Neural cell (in vitro differentiated cells): ENCODE results near the gene EDA. TPM values are rescaled to one million over a fixed set of nuclear protein-coding genes. Genes with fewer than 3 reads are reported as not detected.

ENCODE experiments used
- H2AFZ ChIP-seq: fragments of 200-600, 300-800 bp; sonication (generic), shearing (Covaris generic); 2 replicates; pipeline ENCODE4 v1.6.0; 2014; ENCODE audit warnings: low read depth, mild to moderate bottlenecking, antibody characterized with exemption, low read length, moderate library complexity
- H3F3A ChIP-seq: fragments of 200-600 bp; shearing (Covaris generic); 2 replicates; pipeline ENCODE4 v1.6.1; 2016; ENCODE audit warnings: mild to moderate bottlenecking, moderate library complexity, mixed read lengths, antibody characterized with exemption, low read length; ENCODE audit not compliant: insufficient read depth, poor library complexity, severe bottlenecking
- H3K27ac ChIP-seq: fragments of 200-600, 300-800 bp; sonication (generic), shearing (Covaris generic); 2 replicates; pipeline ENCODE4 v1.5.1; 2014; ENCODE audit warnings: mild to moderate bottlenecking, low read length, moderate library complexity
- H3K27me3 ChIP-seq: fragments of 300-800, 200-600 bp; sonication (generic), shearing (Covaris generic); 2 replicates; pipeline ENCODE4 v1.6.0; 2014; ENCODE audit warnings: mild to moderate bottlenecking, low read depth, low read length, moderate library complexity; ENCODE audit not compliant: insufficient read depth
- H3K36me3 ChIP-seq: fragments of 300-800, 200-600 bp; sonication (generic), shearing (Covaris generic); 2 replicates; pipeline ENCODE4 v1.5.1; 2014; ENCODE audit warnings: mild to moderate bottlenecking, antibody characterized with exemption, low read length, moderate library complexity; ENCODE audit not compliant: insufficient read depth
- H3K4me2 ChIP-seq: fragments of 300-800, 200-600 bp; sonication (generic), shearing (Covaris generic); 2 replicates; pipeline ENCODE4 v1.6.0; 2014; ENCODE audit warnings: mild to moderate bottlenecking, low read length
- H3K4me3 ChIP-seq: fragments of 300-800, 200-600 bp; sonication (generic), shearing (Covaris generic); 2 replicates; pipeline ENCODE4 v1.5.1; 2014; ENCODE audit warnings: mild to moderate bottlenecking, low read length, moderate library complexity
- H3K79me2 ChIP-seq: fragments of 200-600 bp; shearing (Covaris generic); replicated peaks from 2 replicates; pipeline ENCODE4 v1.6.0; 2014; ENCODE audit warnings: mild to moderate bottlenecking, low read length, moderate library complexity; ENCODE audit not compliant: insufficient read depth
- H3K9ac ChIP-seq: fragments of 300-800, 200-600 bp; sonication (generic), shearing (Covaris generic); 2 replicates; pipeline ENCODE4 v1.6.1; 2016; ENCODE audit warnings: mild to moderate bottlenecking, low read length, mixed read lengths
- H3K9me2 ChIP-seq: fragments of 200-600 bp; shearing (Covaris generic); 2 replicates; pipeline ENCODE4 v1.6.1; 2016; ENCODE audit warnings: mild to moderate bottlenecking, low read length, mixed read lengths; ENCODE audit not compliant: insufficient read depth
- H3K9me3 ChIP-seq: fragments of 200-600, 300-800 bp; sonication (generic), shearing (Covaris generic); 2 replicates; pipeline ENCODE4 v1.6.1; 2016; ENCODE audit warnings: mild to moderate bottlenecking, mixed run types, low read length, moderate library complexity, mixed read lengths
- H4K20me1 ChIP-seq: fragments of 200-600 bp; shearing (Covaris generic); 2 replicates; pipeline ENCODE4 v1.6.1; 2016; ENCODE audit warnings: mild to moderate bottlenecking, mixed run types; ENCODE audit not compliant: insufficient read depth
- EP300 ChIP-seq: fragments of 450-650 bp; conservative IDR thresholded peaks from 2 replicates; pipeline ENCODE4 v1.6.1; 2014; ENCODE audit warnings: antibody characterized with exemption, mild to moderate bottlenecking, moderate library complexity; ENCODE audit not compliant: poor library complexity, severe bottlenecking
- EZH2 ChIP-seq: fragments of 200-600, 300-800 bp; shearing (Covaris generic), sonication (generic); IDR thresholded peaks from 2 replicates; pipeline ENCODE4 v1.6.1; 2014; ENCODE audit warnings: antibody characterized with exemption, low read length, borderline replicate concordance, mild to moderate bottlenecking; ENCODE audit not compliant: insufficient read depth, poor library complexity, severe bottlenecking
- MXI1 ChIP-seq: fragments of 450-650 bp; conservative IDR thresholded peaks from 2 replicates; pipeline ENCODE4 v1.6.1; 2014; ENCODE audit warnings: antibody characterized with exemption, mild to moderate bottlenecking; ENCODE audit not compliant: poor library complexity, severe bottlenecking
- POLR2AphosphoS5 ChIP-seq: IDR thresholded peaks from 2 replicates; pipeline ENCODE4 v1.6.1; 2012
- RAD21 ChIP-seq: fragments of 450-650 bp; conservative IDR thresholded peaks from 2 replicates; pipeline ENCODE4 v1.6.1; 2014; ENCODE audit warnings: antibody characterized with exemption, mild to moderate bottlenecking, moderate library complexity
- SMC3 ChIP-seq: fragments of 450-650 bp; conservative IDR thresholded peaks from 2 replicates; pipeline ENCODE4 v1.6.1; 2014; ENCODE audit warnings: antibody characterized with exemption, mild to moderate bottlenecking, moderate library complexity; ENCODE audit not compliant: poor library complexity
- TAF1 ChIP-seq: IDR thresholded peaks from 2 replicates; pipeline ENCODE4 v1.6.1; 2012; ENCODE audit warnings: low read depth
- polyA plus RNA-seq: library from polyadenylated mRNA; depleted of rRNA; stranded (reverse); fragments of >200 nt; gene quantifications from 2 replicates; pipeline ENCODE4 v1.2.3, GENCODE V29; 2014
- TF ChIP-seq, protein P1 (sequence below): fragments of 450-650 bp; IDR thresholded peaks from 2 replicates; pipeline ENCODE4 v1.5.1; 2014; ENCODE audit warnings: antibody characterized with exemption, mild to moderate bottlenecking, moderate library complexity; ENCODE audit not compliant: poor library complexity, severe bottlenecking
- TF ChIP-seq, protein P2 (sequence below): IDR thresholded peaks from 2 replicates; pipeline ENCODE4 v1.6.1; 2012; ENCODE audit warnings: borderline replicate concordance

The EDA gene
- polyA plus RNA-seq, 1 donor from 2014 or later: 1.1 TPM

DNA sequence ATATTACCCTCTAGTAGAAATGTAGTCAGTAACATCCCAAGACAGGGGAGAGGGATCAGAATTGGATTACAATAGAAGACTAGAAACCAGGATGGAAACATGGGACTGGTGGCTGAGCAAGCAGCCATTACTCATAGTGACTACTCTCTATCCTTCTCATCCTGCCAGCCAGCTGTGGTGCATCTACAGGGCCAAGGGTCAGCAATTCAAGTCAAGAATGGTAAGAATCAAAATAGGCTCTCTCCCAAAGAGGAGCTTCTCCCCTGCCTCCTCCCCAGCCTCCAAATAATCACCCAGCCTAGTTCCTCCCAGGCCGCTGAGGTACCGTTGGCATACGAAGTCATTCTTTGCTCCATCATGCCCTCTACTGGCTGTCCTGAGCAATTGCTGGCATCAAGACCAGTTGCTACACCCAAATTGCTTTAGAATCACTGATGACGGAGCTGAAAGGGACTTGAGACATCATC lies 414.4 kb downstream of the EDA start:
- no peak overlapping the region for H3K27ac ChIP-seq
- H3K9me2 ChIP-seq: no peaks in the 10 kb centered on the region
- no peak overlapping the region for H3K9ac ChIP-seq
- H2AFZ ChIP-seq: no peak overlapping the region
- no peaks in the 10 kb centered on the region for H3K9me3 ChIP-seq
- H3K36me3 ChIP-seq: no peaks in the 10 kb centered on the region
- TF ChIP-seq, protein P1, sequence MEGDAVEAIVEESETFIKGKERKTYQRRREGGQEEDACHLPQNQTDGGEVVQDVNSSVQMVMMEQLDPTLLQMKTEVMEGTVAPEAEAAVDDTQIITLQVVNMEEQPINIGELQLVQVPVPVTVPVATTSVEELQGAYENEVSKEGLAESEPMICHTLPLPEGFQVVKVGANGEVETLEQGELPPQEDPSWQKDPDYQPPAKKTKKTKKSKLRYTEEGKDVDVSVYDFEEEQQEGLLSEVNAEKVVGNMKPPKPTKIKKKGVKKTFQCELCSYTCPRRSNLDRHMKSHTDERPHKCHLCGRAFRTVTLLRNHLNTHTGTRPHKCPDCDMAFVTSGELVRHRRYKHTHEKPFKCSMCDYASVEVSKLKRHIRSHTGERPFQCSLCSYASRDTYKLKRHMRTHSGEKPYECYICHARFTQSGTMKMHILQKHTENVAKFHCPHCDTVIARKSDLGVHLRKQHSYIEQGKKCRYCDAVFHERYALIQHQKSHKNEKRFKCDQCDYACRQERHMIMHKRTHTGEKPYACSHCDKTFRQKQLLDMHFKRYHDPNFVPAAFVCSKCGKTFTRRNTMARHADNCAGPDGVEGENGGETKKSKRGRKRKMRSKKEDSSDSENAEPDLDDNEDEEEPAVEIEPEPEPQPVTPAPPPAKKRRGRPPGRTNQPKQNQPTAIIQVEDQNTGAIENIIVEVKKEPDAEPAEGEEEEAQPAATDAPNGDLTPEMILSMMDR: peak; percentile 72
- TF ChIP-seq RAD21: peak; percentile 71
- TF ChIP-seq MXI1: no peak
- peak; percentile 71 for TF ChIP-seq SMC3
- no peaks in the 10 kb centered on the region for H3K79me2 ChIP-seq
- H4K20me1 ChIP-seq: no peaks in the 10 kb centered on the region
- H3F3A ChIP-seq: no peaks in the 10 kb centered on the region
- H3K27me3 ChIP-seq: no peaks in the 10 kb centered on the region
- H3K4me3 ChIP-seq: no peak overlapping the region
- H3K4me2 ChIP-seq: no peak overlapping the region

DNA sequence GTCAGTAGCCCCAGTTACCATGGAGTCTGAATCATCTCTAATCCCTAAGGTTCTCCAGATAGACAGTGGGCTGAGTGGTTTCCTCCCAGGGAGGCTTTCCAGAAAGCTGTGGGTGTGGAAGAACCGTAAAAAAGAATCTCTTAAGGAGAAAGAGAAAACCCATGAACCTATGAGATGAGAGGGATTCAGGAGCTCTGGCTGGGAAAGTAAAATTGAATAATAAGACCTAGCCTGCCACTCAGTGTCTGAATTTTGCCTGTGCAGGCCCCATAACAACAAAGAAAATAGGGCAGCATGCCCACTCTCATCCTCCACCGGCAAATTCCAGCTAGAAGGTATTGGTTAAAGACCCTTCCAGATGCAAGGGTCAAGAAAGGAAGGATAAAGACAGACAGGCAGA lies 416.9 kb downstream of the EDA start:
- Histone ChIP-seq H3K79me2 (no peaks in the 10 kb centered on the region), H3K9ac (no peak overlapping the region), H2AFZ (no peak overlapping the region), H3K27me3 (no peaks in the 10 kb centered on the region), H3K9me3 (no peaks in the 10 kb centered on the region), H3F3A (no peaks in the 10 kb centered on the region), H3K4me3 (no peak overlapping the region), H4K20me1 (no peaks in the 10 kb centered on the region), H3K27ac (no peak overlapping the region), H3K4me2 (no peak overlapping the region), H3K36me3 (no peaks in the 10 kb centered on the region), H3K9me2 (no peaks in the 10 kb centered on the region)
- TF ChIP-seq, protein P1: peak; percentile 34
- TF ChIP-seq SMC3 (peak; percentile 25), EZH2 (no peak), POLR2AphosphoS5 (no peak)

DNA sequence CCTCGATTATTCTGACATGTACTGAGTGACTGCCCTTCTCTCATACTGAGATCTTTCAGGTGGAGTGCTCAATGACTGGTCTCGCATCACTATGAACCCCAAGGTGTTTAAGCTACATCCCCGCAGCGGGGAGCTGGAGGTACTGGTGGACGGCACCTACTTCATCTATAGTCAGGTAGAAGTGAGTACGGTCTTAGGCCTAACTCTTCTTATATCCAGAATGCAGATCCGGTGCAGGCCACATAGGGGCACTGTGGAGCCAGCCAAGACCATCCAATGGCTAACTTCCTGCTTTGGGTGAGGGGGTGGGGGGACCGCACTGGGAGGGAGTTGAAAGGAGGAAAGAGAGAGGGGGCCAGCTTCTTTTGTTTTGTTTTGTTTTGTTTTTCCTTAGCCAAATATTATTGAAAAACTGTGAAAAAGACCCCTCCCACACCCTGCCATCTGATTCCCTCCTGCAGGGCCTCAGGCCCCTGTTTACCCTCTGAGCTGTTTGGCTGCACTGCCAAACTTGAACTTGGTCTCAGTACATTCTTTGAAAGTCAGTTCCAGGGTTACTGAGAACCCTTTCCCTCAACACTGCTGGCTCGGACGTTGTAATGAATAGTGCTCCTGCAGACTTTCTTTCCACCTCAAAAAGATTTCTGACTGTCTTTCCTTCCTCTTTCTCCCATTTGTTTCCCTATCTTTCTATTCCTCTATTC lies 417.6 kb downstream of the EDA start:
- H3K27me3 ChIP-seq: no peaks in the 10 kb centered on the region
- H3K9me2 ChIP-seq: no peaks in the 10 kb centered on the region
- no peaks in the 10 kb centered on the region for H3F3A ChIP-seq
- H3K36me3 ChIP-seq: no peaks in the 10 kb centered on the region
- H2AFZ ChIP-seq: no peak overlapping the region
- TF ChIP-seq EZH2 (no peak), EP300 (no peak), SMC3 (no peak), RAD21 (no peak), MXI1 (no peak), POLR2AphosphoS5 (no peak), TAF1 (no peak)
- TF ChIP-seq, protein P1: no peak
- TF ChIP-seq, protein P2, sequence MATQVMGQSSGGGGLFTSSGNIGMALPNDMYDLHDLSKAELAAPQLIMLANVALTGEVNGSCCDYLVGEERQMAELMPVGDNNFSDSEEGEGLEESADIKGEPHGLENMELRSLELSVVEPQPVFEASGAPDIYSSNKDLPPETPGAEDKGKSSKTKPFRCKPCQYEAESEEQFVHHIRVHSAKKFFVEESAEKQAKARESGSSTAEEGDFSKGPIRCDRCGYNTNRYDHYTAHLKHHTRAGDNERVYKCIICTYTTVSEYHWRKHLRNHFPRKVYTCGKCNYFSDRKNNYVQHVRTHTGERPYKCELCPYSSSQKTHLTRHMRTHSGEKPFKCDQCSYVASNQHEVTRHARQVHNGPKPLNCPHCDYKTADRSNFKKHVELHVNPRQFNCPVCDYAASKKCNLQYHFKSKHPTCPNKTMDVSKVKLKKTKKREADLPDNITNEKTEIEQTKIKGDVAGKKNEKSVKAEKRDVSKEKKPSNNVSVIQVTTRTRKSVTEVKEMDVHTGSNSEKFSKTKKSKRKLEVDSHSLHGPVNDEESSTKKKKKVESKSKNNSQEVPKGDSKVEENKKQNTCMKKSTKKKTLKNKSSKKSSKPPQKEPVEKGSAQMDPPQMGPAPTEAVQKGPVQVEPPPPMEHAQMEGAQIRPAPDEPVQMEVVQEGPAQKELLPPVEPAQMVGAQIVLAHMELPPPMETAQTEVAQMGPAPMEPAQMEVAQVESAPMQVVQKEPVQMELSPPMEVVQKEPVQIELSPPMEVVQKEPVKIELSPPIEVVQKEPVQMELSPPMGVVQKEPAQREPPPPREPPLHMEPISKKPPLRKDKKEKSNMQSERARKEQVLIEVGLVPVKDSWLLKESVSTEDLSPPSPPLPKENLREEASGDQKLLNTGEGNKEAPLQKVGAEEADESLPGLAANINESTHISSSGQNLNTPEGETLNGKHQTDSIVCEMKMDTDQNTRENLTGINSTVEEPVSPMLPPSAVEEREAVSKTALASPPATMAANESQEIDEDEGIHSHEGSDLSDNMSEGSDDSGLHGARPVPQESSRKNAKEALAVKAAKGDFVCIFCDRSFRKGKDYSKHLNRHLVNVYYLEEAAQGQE: no peak
- H3K4me3 ChIP-seq: no peak overlapping the region
- H3K27ac ChIP-seq: no peak overlapping the region
- H3K9ac ChIP-seq: no peak overlapping the region
- H3K9me3 ChIP-seq: no peaks in the 10 kb centered on the region
- no peaks in the 10 kb centered on the region for H3K79me2 ChIP-seq
- H3K4me2 ChIP-seq: no peak overlapping the region
- no peaks in the 10 kb centered on the region for H4K20me1 ChIP-seq
